Airway epithelial cell (primary cell): ENCODE measurements around the gene SKIC3. TPM values are rescaled to one million over a fixed set of nuclear protein-coding genes. Genes with fewer than 3 reads are reported as not detected.

Experiments used
- total RNA-seq: library from RNA; depleted of rRNA; stranded (reverse); fragments of >200 nt; gene quantifications from 2 replicates; pipeline ENCODE4 v1.2.3, GENCODE V29; 2015

Gene SKIC3
- total RNA-seq, result 53.6 and 54.5 TPM in 2 replicates

DNA sequence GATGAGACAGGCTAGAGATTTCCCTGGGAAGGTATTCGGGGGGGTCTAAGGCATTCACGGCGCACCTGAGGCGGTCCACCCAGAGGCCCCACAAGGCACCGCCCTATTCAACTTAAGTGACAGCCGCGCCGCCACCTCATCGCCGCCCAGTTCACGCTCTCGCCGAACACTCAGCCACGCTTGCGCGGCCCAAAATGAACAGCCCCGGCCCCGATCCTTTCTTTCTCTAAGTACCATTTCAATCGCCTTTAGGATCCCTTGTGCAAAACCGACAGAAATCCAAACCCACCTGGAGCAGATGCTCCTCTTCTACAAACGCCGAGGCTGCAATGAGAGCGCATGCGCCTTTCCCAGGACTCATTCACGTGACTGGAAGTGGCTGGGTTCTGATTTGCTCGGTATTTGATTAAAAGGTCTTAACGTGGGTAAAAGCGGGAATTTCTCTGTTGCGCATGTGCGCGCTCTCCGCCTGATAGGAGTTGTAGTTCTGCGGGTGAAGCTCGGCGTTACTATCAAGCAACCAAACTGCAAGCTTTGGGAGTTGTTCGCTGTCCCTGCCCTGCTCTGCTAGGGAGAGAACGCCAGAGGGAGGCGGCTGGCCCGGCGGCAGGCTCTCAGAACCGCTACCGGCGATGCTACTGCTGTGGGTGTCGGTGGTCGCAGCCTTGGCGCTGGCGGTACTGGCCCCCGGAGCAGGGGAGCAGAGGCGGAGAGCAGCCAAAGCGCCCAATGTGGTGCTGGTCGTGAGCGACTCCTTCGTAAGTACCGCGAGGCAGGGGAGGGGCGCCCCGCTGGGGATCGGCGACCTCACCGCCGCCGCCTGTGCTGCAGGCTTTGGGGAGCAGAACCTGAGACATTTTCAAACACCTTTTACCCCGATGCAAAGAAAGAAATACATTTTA lies at the start of gene SKIC3, which contains the start of gene ARSK:
TSS of gene SKIC3 (minus strand) at position 331 of the 902 bp plus-strand sequence. CDS start 7,827 bp downstream, outside the sequence.
TSS of gene ARSK (plus strand) at position 455 of the 902 bp plus-strand sequence. CDS start at position 633, 178 bp downstream.

Other genes starting within 250 kb of the SKIC3 start
- gene FAM81B, start 163.6 kb downstream of the SKIC3 start, total RNA-seq, result not detected in 2 replicates
- gene ARSK, start 124 bp upstream of the SKIC3 start, total RNA-seq, result 6.9 and 7.7 TPM in 2 replicates
- gene GPR150, start 65.1 kb upstream of the SKIC3 start, total RNA-seq, result 0.65 TPM in 1 of 2 replicates, not detected in the other
- 0.98 and 2.2 TPM in 2 replicates for gene RFESD, start 91.8 kb upstream of the SKIC3 start, total RNA-seq
- 0.28 TPM in 1 of 2 replicates, not detected in the other for gene SPATA9, start 128.0 kb upstream of the SKIC3 start, total RNA-seq
- 36.6 and 48.9 TPM in 2 replicates for gene RHOBTB3, start 176.4 kb upstream of the SKIC3 start, total RNA-seq